Activated CD4-positive, alpha-beta T cell treated with anti-CD3 and anti-CD28 coated beads, Interleukin-2, Interleukin-6, amounts not matched to agents 100 ng/mL and 50 ng/mL, durations not matched to agents 16 hours and 8 hours (primary cell): ENCODE data around the gene KIAA0825.
"Not testable (repeated sequence)": the region's sequence is repeated elsewhere in the genome, so short reads cannot be mapped to it uniquely, and the experiment has no call there.

Source experiments
- DNase-seq: peaks from one replicate; pipeline ENCODE4 v3.0.0-alpha.2; 2020

The KIAA0825 gene

GRCh38 chr5:94577466-94578245 lies 40.7 kb downstream of the KIAA0825 start:
- DNase-seq: peak; percentile 74

DNA sequence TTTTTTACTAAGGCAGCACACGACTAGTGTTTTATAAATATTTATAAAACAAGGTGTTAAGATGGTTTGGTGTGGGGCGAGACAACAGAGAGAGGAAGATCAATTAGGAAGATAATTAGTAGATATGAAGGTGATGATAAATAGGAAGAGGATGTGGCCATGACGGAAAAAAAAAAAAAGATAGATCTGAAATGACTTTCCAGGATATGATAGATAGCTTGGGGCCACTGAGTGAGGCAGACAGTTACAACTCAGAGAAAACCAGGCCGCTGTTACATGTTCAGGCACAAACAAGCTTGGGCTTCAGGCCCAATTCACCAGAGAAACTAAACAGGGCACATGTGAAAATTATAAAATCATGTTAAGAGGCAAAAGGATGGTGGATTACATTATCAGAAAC lies 43.2 kb downstream of the KIAA0825 start:
- peak; percentile 66 for DNase-seq

GRCh38 chr5:94573349-94573748 lies 45.1 kb downstream of the KIAA0825 start:
- not testable (repeated sequence) for DNase-seq

DNA sequence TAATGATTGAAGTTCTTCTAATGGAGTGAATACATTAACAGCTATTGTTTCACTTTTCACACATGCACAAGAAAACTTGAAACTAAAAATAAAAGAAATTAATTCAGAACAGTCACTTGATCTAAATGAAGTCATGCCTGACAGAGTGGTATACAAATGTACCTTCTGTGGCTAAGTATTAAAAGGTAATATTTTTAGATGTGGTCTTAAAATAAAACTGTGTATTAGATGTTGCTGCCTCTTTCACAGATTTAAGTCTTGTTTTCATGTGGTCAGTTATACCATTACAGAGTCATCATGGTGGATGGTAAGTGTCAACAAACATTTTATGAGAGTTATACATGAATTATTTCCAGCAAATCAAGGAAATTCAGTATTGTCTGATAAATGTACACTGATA lies 47.0 kb downstream of the KIAA0825 start:
- DNase-seq: no peak

- DNase-seq: no peak
Measured at GRCh38 chr5:94564812-94565211, 53.6 kb downstream of the KIAA0825 start.

DNA sequence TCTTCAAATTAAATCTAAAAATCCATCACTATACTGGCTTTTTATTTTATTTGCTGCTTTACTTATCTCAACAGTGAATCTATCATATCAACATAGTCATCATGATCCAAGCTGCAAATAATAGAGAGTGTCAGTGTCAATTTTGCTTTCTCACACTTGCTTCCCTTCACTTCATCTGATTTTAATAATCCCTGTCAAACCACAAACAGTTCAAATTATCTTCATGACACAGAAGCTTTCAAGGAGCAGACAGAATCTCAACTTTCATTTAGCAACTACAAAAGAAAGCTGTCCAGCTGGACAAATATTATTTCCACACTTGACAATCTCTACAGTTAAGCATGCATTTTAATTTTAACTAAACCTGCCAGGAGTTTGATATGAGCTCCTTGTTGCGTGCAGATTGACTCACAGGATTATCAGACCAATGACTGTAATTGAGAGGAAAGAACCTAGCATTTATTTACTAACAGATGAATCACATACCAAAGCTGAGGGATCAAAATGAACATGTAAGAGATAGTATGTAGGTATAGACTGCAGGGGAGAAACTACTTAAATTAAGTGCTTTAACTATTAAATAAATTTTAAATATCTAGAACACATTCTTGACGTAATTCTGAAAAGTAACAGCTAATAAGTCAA lies 56.0 kb downstream of the KIAA0825 start:
- no peak for DNase-seq

GRCh38 chr5:94558028-94558427 lies 60.4 kb downstream of the KIAA0825 start:
- no peak for DNase-seq

DNA sequence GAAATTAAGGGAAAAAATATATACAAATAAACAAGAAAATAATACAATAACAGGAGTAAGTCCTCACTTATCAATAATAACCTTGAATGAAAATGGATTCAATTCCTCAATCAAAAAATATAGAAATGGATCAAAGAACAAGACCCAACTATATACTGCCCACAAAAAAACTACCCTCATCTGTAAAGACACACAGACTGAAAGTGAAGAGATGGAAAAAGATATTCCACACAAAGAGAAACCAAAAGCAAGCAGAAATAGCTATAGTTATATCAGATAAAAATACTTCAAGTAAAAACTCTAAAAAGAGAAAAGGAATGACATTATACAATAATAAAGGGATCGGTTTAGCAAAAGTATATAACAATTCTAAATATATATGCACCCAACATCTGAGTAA lies 66.5 kb downstream of the KIAA0825 start:
- DNase-seq: no peak

DNA sequence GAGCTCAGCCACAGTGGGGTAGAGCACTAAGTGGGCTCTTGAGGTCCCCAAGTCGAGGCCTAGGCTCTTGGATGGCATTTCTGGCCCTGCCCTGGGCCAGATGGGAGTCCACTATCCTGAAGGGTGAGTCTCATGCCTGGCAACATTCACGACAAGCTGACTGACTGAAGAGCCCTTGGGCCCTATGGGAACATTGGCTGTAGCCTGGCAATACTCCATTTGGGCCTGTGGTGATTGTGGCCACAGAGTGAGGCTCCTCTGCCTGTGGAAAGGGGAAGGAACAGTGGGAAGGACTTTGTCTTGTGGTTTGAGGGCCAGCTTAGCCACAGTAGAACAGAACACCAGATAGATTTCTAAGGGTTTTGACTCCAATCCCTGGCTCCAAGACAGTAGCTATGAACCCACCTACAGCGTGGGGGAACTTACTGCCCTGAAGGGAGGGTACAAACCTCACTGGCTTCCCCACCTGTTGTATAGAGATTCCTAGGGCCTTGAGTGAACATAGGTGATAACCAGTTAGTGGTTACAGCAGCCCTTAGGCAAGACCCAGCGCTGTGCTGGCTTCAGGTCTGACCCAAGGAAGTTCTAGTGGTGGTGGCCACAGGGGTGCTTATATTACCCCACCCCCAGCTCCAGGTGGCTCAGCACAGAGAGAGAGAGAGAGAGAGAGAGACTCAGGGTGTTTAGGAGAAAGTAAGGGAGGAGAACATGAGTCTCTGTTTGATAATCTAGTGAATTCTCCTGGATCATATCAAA lies 72.4 kb downstream of the KIAA0825 start:
- no peak for DNase-seq

GRCh38 chr5:94544875-94545547 lies 73.4 kb downstream of the KIAA0825 start:
- no peak for DNase-seq

DNA sequence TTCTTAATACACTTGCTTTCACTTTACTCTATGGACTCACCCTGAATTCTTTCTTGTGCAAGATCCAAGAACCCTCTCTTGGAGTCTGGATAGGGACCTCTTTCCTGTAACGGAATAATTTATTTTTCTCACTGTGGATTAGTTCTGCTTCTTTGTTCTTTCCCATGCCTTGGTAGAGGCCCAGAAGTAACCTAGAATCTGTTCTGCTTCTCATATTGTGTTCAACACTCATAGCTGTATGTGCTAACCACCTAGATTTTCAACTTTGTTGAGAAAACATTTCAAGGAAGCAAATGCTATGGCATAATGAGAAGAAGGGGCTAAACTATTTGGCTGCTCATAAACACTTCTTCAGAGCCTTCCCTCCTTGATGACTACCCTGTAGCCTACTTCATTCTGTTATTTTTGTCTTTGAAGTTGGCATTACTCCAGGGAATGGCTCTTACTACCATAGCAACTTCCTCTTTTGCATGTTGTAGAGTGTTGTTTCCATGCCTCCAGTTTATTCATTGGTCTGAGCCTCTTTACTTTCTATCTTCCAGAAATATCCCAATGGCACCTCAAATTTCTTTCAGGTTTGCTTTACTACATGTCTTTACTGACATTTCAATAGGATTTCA lies 74.3 kb downstream of the KIAA0825 start:
- DNase-seq: no peak

- no peak for DNase-seq
Measured at GRCh38 chr5:94540856-94541494, 77.4 kb downstream of the KIAA0825 start.

DNA sequence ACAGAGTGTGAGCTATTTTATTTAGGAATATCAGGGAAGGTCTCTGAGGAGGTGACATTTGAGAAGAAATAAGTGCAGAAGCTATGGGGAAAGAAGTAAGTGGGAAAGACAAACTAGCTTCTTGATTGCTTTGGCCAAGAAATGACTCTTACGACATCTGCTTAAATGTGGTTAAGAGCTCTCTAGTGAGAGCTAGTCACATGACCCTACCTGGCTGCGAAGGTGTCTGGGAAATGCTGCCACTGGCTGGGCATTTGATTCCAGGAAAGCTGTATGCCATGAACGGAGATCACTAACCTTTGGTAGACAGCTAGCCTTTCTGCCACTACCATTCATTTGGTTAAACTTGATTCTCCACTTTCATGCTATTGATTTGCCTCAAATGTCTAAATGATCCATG lies 80.1 kb downstream of the KIAA0825 start:
- DNase-seq: no peak

GRCh38 chr5:94526706-94527105 lies 91.7 kb downstream of the KIAA0825 start:
- no peak for DNase-seq

GRCh38 chr5:94524841-94525697 lies 93.3 kb downstream of the KIAA0825 start:
- DNase-seq: peak; percentile 63

DNA sequence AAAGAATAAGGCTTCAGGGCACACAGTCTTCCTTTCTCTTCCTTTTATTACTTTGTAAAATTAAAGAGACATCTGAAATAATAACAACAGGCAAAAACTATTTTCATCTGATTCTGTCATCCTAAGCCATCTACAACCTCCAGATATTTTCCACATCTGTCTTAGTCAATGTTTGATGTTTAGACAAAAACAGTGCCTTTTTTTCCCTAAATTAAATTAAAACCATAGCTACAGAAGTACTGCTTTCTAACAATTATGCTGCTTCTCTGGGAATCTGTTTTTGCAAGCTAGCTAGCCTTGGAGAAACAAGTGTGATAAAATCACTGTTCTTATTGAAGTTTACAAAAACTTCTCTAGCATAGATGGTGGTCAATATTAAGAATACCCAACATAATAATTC lies 95.4 kb downstream of the KIAA0825 start:
- no peak for DNase-seq

DNA sequence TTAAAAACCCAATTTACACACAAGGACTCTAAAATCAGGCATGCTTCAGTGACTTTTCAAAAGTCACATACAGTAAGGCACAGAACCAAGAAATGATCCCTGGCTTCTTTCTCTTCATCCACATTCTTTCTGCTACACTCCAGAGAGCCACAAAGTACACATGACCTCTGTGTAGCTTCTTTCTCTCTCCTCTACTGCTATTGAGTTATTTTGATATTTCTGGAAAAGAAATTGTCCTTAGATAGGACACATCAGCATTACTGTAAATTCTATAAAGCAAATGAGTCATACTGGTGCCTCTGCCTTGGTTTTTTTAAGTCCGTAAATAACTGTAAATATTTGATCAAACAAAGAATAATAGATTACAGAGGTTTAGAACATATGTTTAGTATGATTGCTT lies 96.3 kb downstream of the KIAA0825 start:
- no peak for DNase-seq

GRCh38 chr5:94517490-94518488 lies 100.6 kb downstream of the KIAA0825 start:
- no peak for DNase-seq

GRCh38 chr5:94516148-94516547 lies 102.3 kb downstream of the KIAA0825 start:
- DNase-seq: no peak
